ENCODE results near the gene ZNRF3. TPM values are rescaled to one million over a fixed set of nuclear protein-coding genes. Genes with fewer than 3 reads are reported as not detected.
"Not testable (repeated sequence)": the region's sequence is repeated elsewhere in the genome, so short reads cannot be mapped to it uniquely, and the experiment has no call there.

ZNRF3 gene
- total RNA-seq, 6 donors from 2014 or later = 11.4 to 16.9 (median 14.4) TPM

- DNase-seq = peak in 1 of 2 donors; percentile 71
- TF ChIP-seq, protein P1, sequence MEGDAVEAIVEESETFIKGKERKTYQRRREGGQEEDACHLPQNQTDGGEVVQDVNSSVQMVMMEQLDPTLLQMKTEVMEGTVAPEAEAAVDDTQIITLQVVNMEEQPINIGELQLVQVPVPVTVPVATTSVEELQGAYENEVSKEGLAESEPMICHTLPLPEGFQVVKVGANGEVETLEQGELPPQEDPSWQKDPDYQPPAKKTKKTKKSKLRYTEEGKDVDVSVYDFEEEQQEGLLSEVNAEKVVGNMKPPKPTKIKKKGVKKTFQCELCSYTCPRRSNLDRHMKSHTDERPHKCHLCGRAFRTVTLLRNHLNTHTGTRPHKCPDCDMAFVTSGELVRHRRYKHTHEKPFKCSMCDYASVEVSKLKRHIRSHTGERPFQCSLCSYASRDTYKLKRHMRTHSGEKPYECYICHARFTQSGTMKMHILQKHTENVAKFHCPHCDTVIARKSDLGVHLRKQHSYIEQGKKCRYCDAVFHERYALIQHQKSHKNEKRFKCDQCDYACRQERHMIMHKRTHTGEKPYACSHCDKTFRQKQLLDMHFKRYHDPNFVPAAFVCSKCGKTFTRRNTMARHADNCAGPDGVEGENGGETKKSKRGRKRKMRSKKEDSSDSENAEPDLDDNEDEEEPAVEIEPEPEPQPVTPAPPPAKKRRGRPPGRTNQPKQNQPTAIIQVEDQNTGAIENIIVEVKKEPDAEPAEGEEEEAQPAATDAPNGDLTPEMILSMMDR (IDR thresholded peaks at IDR 0.05) = no peak
- TF ChIP-seq POLR2A (IDR thresholded peaks at IDR 0.05) = no peak
- no peak for TF ChIP-seq EP300 (IDR thresholded peaks at IDR 0.05)
- no peak for TF ChIP-seq POLR2AphosphoS5 (IDR thresholded peaks at IDR 0.05)
- peak in 1 of 2 donors; percentile 68 for ATAC-seq (ENCODE audit: low FRiP score in 2 of 2)
- H3K4me1 ChIP-seq = peaks cover 16 to 29% (median 22%) of the 10 kb centered on the region in 4 donors
- no peak overlapping the region for H3K4me3 ChIP-seq
- no peaks in the 10 kb centered on the region for H3K27me3 ChIP-seq
- no peaks in the 10 kb centered on the region for H3K9me3 ChIP-seq
- H3K36me3 ChIP-seq = no peaks in the 10 kb centered on the region
- WGBS, 2 donors = 53 to 54% methylated on average over 9 of the region's 9 CpGs
- peak overlapping the region; percentile 19 to 76 (median 72) for H3K27ac ChIP-seq
Measured at GRCh38 chr22:29003975-29004646, 120.7 kb downstream of the ZNRF3 start.

- Histone ChIP-seq H3K27ac (peak overlapping the region in 3 of 4 donors; percentile 71 to 76 (median 73)), H3K27me3 (no peaks in the 10 kb centered on the region), H3K9me3 (no peaks in the 10 kb centered on the region), H3K36me3 (no peaks in the 10 kb centered on the region), H3K4me3 (peak overlapping the region in 3 of 4 donors; percentile 2 to 20 (median 4)), H3K4me1 (peaks cover 16 to 27% (median 21%) of the 10 kb centered on the region in 4 donors)
- WGBS, 2 donors = 10 to 25% methylated on average over 14 to 17 of the region's 20 CpGs
- TF ChIP-seq, protein P1 (IDR thresholded peaks at IDR 0.05) = no peak
- no peak for TF ChIP-seq POLR2AphosphoS5 (IDR thresholded peaks at IDR 0.05)
- no peak for TF ChIP-seq POLR2A (IDR thresholded peaks at IDR 0.05)
- no peak for TF ChIP-seq EP300 (IDR thresholded peaks at IDR 0.05)
- ATAC-seq (ENCODE audit: low FRiP score in 2 of 2) (peak; percentile 49 to 79), DNase-seq (peak; percentile 47 to 68)
Measured at GRCh38 chr22:29004647-29005371, 121.4 kb downstream of the ZNRF3 start.

DNA sequence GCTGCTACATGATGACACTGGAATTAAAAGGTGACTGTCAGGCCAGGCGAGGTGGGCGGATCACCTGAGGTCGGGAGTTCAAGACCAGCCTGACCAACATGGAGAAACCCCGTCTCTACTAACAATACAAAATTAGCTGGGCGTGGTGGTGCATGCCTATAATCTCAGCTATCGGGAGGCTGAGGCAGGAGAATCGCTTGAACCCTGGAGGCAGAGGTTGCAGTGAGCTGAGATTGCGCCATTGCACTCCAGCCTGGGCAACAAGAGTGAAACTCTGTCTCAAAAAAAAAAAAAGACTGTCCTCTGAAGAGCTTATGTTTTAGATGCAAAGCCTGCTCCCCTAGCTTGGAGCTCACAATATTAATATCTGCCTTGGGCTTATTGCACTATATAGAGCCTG, 122.4 kb downstream of the ZNRF3 start:
- DNase-seq; H3K36me3 ChIP-seq; H3K9me3 ChIP-seq; H3K27me3 ChIP-seq; ATAC-seq (ENCODE audit: low FRiP score in 2 of 2); H3K4me3 ChIP-seq: not testable (repeated sequence)
- Histone ChIP-seq H3K27ac (peak overlapping the region in 2 of 4 donors; percentile 73 to 76), H3K4me1 (peaks cover 16 to 28% (median 20%) of the 10 kb centered on the region in 4 donors)
- WGBS, 2 donors = 82 to 89% methylated on average over 8 of the region's 8 CpGs

- no peak overlapping the region for H3K4me3 ChIP-seq
- WGBS, 2 donors = 84 to 87% methylated on average over 8 of the region's 8 CpGs
- H3K27ac ChIP-seq = no peak overlapping the region
- TF ChIP-seq POLR2A (IDR thresholded peaks at IDR 0.05) (no peak), EP300 (IDR thresholded peaks at IDR 0.05) (no peak), POLR2AphosphoS5 (IDR thresholded peaks at IDR 0.05) (no peak)
- TF ChIP-seq, protein P1 (IDR thresholded peaks at IDR 0.05) = no peak
- ATAC-seq (ENCODE audit: low FRiP score in 2 of 2) (no peak), DNase-seq (no peak)
- H3K9me3 ChIP-seq = no peaks in the 10 kb centered on the region
- H3K4me1 ChIP-seq = peaks cover 17 to 34% (median 24%) of the 10 kb centered on the region in 4 donors
- H3K36me3 ChIP-seq = no peaks in the 10 kb centered on the region
- no peaks in the 10 kb centered on the region for H3K27me3 ChIP-seq
Measured at GRCh38 chr22:29006346-29006745, 123.0 kb downstream of the ZNRF3 start.

GRCh38 chr22:29009148-29009547, 125.8 kb downstream of the ZNRF3 start:
- no peak for DNase-seq
- Histone ChIP-seq H3K4me1 (peaks cover 21 to 33% (median 27%) of the 10 kb centered on the region in 4 donors), H3K27ac (no peak overlapping the region), H3K9me3 (no peaks in the 10 kb centered on the region), H3K36me3 (no peaks in the 10 kb centered on the region), H3K4me3 (no peak overlapping the region), H3K27me3 (no peaks in the 10 kb centered on the region)
- WGBS, 2 donors = 87 to 89% methylated on average over 5 of the region's 5 CpGs
- TF ChIP-seq POLR2AphosphoS5 (IDR thresholded peaks at IDR 0.05) (no peak), POLR2A (IDR thresholded peaks at IDR 0.05) (no peak), EP300 (IDR thresholded peaks at IDR 0.05) (no peak)
- TF ChIP-seq, protein P1 (IDR thresholded peaks at IDR 0.05) = no peak
- no peak for ATAC-seq (ENCODE audit: low FRiP score in 2 of 2)

Data from upper lobe of left lung (tissue), 6 donors.